ENCODE measurements around the gene STK11. TPM values are rescaled to one million over a fixed set of nuclear protein-coding genes. Genes with fewer than 3 reads are reported as not detected.

The STK11 gene
- polyA plus RNA-seq, 2 of the 4 experiments (the other 2 are of a cell fraction) = 16.2 to 33.6 TPM

- no peak for DNase-seq (ENCODE audit: low read depth in 1 of 2, low spot score in 1 of 2)
- ChIA-PET POLR2A (no interaction called here), CTCF (interaction anchor here (0.6 to 2.2 kb wide), 5 partner anchors 12 to 157 kb away, joined by 3 to 13 read pairs (median 5); no protein-coding TSS in a partner anchor)
- WGBS (ENCODE audit: missing lambda C conversion rate) = 95% methylated on average over 7 of the region's 50 CpGs
- no peak overlapping the region for H3K4me3 ChIP-seq
- no peaks in the 10 kb centered on the region for H3K9me3 ChIP-seq
- ATAC-seq = no peak
- H3K4me1 ChIP-seq = peaks cover 10% of the 10 kb centered on the region; the same call in 1 of the 3 replicates
- TF ChIP-seq CTCF (IDR thresholded peaks at IDR 0.05) (no peak), ZSCAN20 (CRISPR knock-in tag; IDR thresholded peaks at IDR 0.05) (no peak), HOXA7 (CRISPR knock-in tag; IDR thresholded peaks at IDR 0.05) (no peak), JUN (IDR thresholded peaks at IDR 0.05) (no peak), CHD2 (IDR thresholded peaks at IDR 0.05; ENCODE audit: low read length, partially characterized antibody) (no peak), TFCP2L1 (CRISPR knock-in tag; IDR thresholded peaks at IDR 0.05) (no peak), BCL3 (IDR thresholded peaks at IDR 0.05) (no peak), NPAS2 (CRISPR knock-in tag; IDR thresholded peaks at IDR 0.05; ENCODE audit: borderline replicate concordance) (no peak), ESRRA (IDR thresholded peaks at IDR 0.05; ENCODE audit: borderline replicate concordance, low read length) (no peak), FOSB (CRISPR knock-in tag; IDR thresholded peaks at IDR 0.05) (no peak), CEBPB (IDR thresholded peaks at IDR 0.05) (no peak), HEYL (CRISPR knock-in tag; IDR thresholded peaks at IDR 0.05) (no peak), CBX2 (IDR thresholded peaks at IDR 0.05; ENCODE audit: borderline replicate concordance, low read depth) (no peak), ATOH8 (CRISPR knock-in tag; IDR thresholded peaks at IDR 0.05; ENCODE audit: low read depth) (no peak), MAFK (IDR thresholded peaks at IDR 0.05; ENCODE audit: partially characterized antibody) (no peak)
- no peak overlapping the region for H3K27ac ChIP-seq
- no peak overlapping the region for H3K4me2 ChIP-seq
- no peak for FAIRE-seq
These were observed 21.1 kb downstream of the STK11 start for GRCh38 chr19:1226522-1227303.

GRCh38 chr19:1227304-1228054 lies 21.9 kb downstream of the STK11 start:
- peaks cover 18% of the 10 kb centered on the region; the same call in 2 of the 3 replicates for H3K4me1 ChIP-seq
- no peak overlapping the region for H3K27ac ChIP-seq
- no peak overlapping the region for H3K4me3 ChIP-seq
- CTCF ChIA-PET = interaction anchor here (0.6 to 1.2 kb wide), 2 partner anchors 12 to 158 kb away, joined by 3 read pairs; no protein-coding TSS in a partner anchor
- WGBS (ENCODE audit: missing lambda C conversion rate) = 90% methylated on average over 31 of the region's 56 CpGs
- DNase-seq (ENCODE audit: low read depth in 1 of 2, low spot score in 1 of 2) = no peak
- POLR2A ChIA-PET = interaction anchor here (0.6 kb wide), 1 partner anchor 18 kb away, joined by 4 read pairs; no protein-coding TSS in a partner anchor
- H3K4me2 ChIP-seq = no peak overlapping the region
- no peak for FAIRE-seq
- H3K9me3 ChIP-seq = no peaks in the 10 kb centered on the region
- ATAC-seq = no peak
- TF ChIP-seq TP53 (CRISPR knock-in tag; IDR thresholded peaks at IDR 0.05) (no peak), REST (IDR thresholded peaks at IDR 0.05) (no peak), NPAS2 (CRISPR knock-in tag; IDR thresholded peaks at IDR 0.05; ENCODE audit: borderline replicate concordance) (no peak), PBX3 (IDR thresholded peaks at IDR 0.05) (no peak), CEBPB (IDR thresholded peaks at IDR 0.05) (no peak), KDM5A (IDR thresholded peaks at IDR 0.05) (no peak), CHD2 (IDR thresholded peaks at IDR 0.05; ENCODE audit: low read length, partially characterized antibody) (no peak), ZSCAN20 (CRISPR knock-in tag; IDR thresholded peaks at IDR 0.05) (no peak), HDAC2 (IDR thresholded peaks at IDR 0.05) (no peak), MAX (IDR thresholded peaks at IDR 0.05) (no peak), SREBF2 (IDR thresholded peaks at IDR 0.05) (no peak), EHMT2 (IDR thresholded peaks at IDR 0.05; ENCODE audit: low read depth) (no peak), SMC3 (IDR thresholded peaks at IDR 0.05) (no peak), PHF8 (IDR thresholded peaks at IDR 0.05; ENCODE audit: borderline replicate concordance, low read depth) (no peak), HES2 (IDR thresholded peaks at IDR 0.05) (no peak), JUN (IDR thresholded peaks at IDR 0.05) (no peak)
